ENCODE data around the gene CRYBB3. TPM values are rescaled to one million over a fixed set of nuclear protein-coding genes. Genes with fewer than 3 reads are reported as not detected.
A peak's percentile ranks its signal among the peaks of the same experiment; 100 is the strongest.

Gene CRYBB3
- total RNA-seq, 4 donors from 2014 or later: 1.2 TPM; not detected in 3

DNA sequence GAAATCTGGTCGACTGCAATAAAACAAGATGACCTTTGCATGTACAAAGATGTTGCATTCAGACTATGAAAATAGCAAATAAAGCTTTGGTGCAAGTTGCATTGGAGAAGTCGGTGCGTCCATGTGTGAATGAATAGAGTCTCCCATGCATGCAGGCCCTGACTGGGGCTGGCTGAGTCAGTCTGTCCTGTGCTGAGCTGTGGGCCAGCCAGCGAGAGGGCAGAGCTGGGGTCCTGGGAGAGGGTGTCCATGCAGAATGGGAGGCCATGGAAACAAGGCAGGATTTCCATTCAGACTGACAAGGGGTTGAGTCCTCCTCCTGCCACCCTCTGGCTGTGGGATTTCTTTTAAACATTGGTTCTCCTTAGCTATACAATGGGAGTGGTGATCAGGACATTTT, 2.3 kb upstream of the CRYBB3 start:
- no peak for DNase-seq
- in situ Hi-C loops (cut with MboI; ENCODE audit: low pct_ligation_motif_present in 1 of 4, low pct_unique_long_range_greater_than_20kb in 1 of 4, low sequenced_read_pairs in 3 of 4): no loop called here
- 77 to 96% methylated on average over 3 to 4 of the region's 4 CpGs for whole genome bisulfite sequencing, 2 donors (ENCODE audit: low coverage in 1 of 2)
- Histone ChIP-seq H3K36me3 (peaks cover 0 to 6% (median 3%) of the 10 kb centered on the region in 4 donors), H3K9me3 (no peaks in the 10 kb centered on the region), H3K4me1 (no peaks in the 10 kb centered on the region), H3K4me3 (no peak overlapping the region), H3K27ac (no peak overlapping the region), H3K27me3 (no peaks in the 10 kb centered on the region)
- TF ChIP-seq POLR2A (IDR thresholded peaks at IDR 0.05) (no peak), POLR2AphosphoS5 (IDR thresholded peaks at IDR 0.05) (no peak), EP300 (IDR thresholded peaks at IDR 0.05; ENCODE audit: low read depth) (no peak)
- TF ChIP-seq, protein P1, sequence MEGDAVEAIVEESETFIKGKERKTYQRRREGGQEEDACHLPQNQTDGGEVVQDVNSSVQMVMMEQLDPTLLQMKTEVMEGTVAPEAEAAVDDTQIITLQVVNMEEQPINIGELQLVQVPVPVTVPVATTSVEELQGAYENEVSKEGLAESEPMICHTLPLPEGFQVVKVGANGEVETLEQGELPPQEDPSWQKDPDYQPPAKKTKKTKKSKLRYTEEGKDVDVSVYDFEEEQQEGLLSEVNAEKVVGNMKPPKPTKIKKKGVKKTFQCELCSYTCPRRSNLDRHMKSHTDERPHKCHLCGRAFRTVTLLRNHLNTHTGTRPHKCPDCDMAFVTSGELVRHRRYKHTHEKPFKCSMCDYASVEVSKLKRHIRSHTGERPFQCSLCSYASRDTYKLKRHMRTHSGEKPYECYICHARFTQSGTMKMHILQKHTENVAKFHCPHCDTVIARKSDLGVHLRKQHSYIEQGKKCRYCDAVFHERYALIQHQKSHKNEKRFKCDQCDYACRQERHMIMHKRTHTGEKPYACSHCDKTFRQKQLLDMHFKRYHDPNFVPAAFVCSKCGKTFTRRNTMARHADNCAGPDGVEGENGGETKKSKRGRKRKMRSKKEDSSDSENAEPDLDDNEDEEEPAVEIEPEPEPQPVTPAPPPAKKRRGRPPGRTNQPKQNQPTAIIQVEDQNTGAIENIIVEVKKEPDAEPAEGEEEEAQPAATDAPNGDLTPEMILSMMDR (IDR thresholded peaks at IDR 0.05): no peak
- intact Hi-C loops (cut with DNase I; ENCODE audit: low total_unique reads): no loop called here

GRCh38 chr22:25200967-25201366, 1.3 kb downstream of the CRYBB3 start:
- intact Hi-C loops (cut with DNase I; ENCODE audit: low total_unique reads) (no loop called here), in situ Hi-C loops (cut with MboI; ENCODE audit: low pct_ligation_motif_present in 1 of 4, low pct_unique_long_range_greater_than_20kb in 1 of 4, low sequenced_read_pairs in 3 of 4) (no loop called here)
- H3K36me3 ChIP-seq: no peaks in the 10 kb centered on the region
- H3K27ac ChIP-seq: no peak overlapping the region
- H3K27me3 ChIP-seq: no peaks in the 10 kb centered on the region
- no peaks in the 10 kb centered on the region for H3K9me3 ChIP-seq
- no peak overlapping the region for H3K4me3 ChIP-seq
- TF ChIP-seq, protein P1 (IDR thresholded peaks at IDR 0.05): no peak
- no peak for TF ChIP-seq POLR2A (IDR thresholded peaks at IDR 0.05)
- no peaks in the 10 kb centered on the region for H3K4me1 ChIP-seq
- no peak for DNase-seq
- 61% methylated on average over 7 of the region's 7 CpGs; no CpG with 5 or more reads in 1 of the 2 donors for WGBS, 2 donors (ENCODE audit: low coverage in 1 of 2)

GRCh38 chr22:25201557-25202273, 2.1 kb downstream of the CRYBB3 start:
- Histone ChIP-seq H3K36me3 (no peaks in the 10 kb centered on the region), H3K27ac (no peak overlapping the region), H3K4me3 (no peak overlapping the region), H3K4me1 (no peaks in the 10 kb centered on the region), H3K9me3 (no peaks in the 10 kb centered on the region), H3K27me3 (no peaks in the 10 kb centered on the region)
- intact Hi-C loops (cut with DNase I; ENCODE audit: low total_unique reads) (no loop called here), in situ Hi-C loops (cut with MboI; ENCODE audit: low pct_ligation_motif_present in 1 of 4, low pct_unique_long_range_greater_than_20kb in 1 of 4, low sequenced_read_pairs in 3 of 4) (no loop called here)
- no peak for DNase-seq
- 66% methylated on average over 10 of the region's 10 CpGs; no CpG with 5 or more reads in 1 of the 2 donors for WGBS, 2 donors (ENCODE audit: low coverage in 1 of 2)
- TF ChIP-seq, protein P1 (IDR thresholded peaks at IDR 0.05): no peak
- TF ChIP-seq POLR2AphosphoS5 (IDR thresholded peaks at IDR 0.05) (no peak), POLR2A (IDR thresholded peaks at IDR 0.05) (no peak), EP300 (IDR thresholded peaks at IDR 0.05; ENCODE audit: low read depth) (no peak)

DNA sequence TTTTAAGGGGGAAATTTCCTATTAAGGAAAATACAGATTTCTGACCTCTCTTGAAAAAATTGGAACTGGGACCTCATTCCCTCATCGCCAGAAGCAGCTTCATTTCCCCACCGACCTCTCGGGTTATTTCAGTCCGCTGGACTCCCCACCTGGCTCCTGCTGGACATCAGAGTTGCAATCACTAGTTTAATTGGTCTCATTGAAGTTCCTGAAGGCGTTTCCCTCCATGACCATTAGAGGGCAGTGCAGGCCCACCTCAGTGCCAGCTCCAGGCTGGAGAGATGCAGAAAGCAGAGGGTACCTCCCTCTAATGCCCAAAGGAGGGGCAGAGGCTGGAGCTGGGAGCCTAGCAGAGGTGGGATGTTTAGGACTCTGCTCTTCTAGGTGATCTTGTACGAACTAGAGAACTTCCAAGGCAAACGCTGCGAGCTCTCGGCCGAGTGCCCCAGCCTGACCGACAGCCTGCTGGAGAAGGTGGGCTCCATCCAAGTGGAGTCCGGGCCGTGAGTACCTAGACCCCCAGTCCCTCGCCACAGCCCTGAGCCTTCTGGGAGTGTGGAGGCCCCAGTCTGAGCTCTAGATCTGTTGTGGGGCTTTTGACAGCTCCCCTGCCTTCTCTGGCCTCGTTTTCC, 2.7 kb downstream of the CRYBB3 start:
- Histone ChIP-seq H3K4me3 (no peak overlapping the region), H3K27me3 (no peaks in the 10 kb centered on the region), H3K9me3 (no peaks in the 10 kb centered on the region), H3K4me1 (no peaks in the 10 kb centered on the region), H3K36me3 (no peaks in the 10 kb centered on the region), H3K27ac (no peak overlapping the region)
- peak; percentile 57 for DNase-seq
- in situ Hi-C loops (cut with MboI; ENCODE audit: low pct_ligation_motif_present in 1 of 4, low pct_unique_long_range_greater_than_20kb in 1 of 4, low sequenced_read_pairs in 3 of 4) (no loop called here), intact Hi-C loops (cut with DNase I; ENCODE audit: low total_unique reads) (no loop called here)
- WGBS, 2 donors (ENCODE audit: low coverage in 1 of 2): 57 to 100% methylated on average over 1 to 15 of the region's 15 CpGs
- TF ChIP-seq POLR2AphosphoS5 (IDR thresholded peaks at IDR 0.05): no peak
- TF ChIP-seq, protein P1 (IDR thresholded peaks at IDR 0.05): peak; percentile 63 to 87 (median 81)

Data from transverse colon (tissue), 4 donors.